H9 (cell line): Measurements from ENCODE around the gene RAB3B. TPM values are rescaled to one million over a fixed set of nuclear protein-coding genes. Genes with fewer than 3 reads are reported as not detected.

Source experiments
- DNase-seq: peaks from one replicate; pipeline ENCODE4 v3.0.0-alpha.2; 2017
- H2AFZ ChIP-seq: one replicate; pipeline ENCODE4 v1.6.1; 2013; ENCODE audit warnings: mild to moderate bottlenecking, low read length, control low read depth, moderate library complexity
- H2AK5ac ChIP-seq: 2 replicates; pipeline ENCODE4 v1.6.1; 2013; ENCODE audit warnings: low read length, control low read depth, mixed read lengths; ENCODE audit not compliant: insufficient read length
- H2BK120ac ChIP-seq: one replicate; pipeline ENCODE4 v1.6.1; 2013; ENCODE audit warnings: low read depth, mild to moderate bottlenecking, low read length, control low read depth, inconsistent platforms; ENCODE audit not compliant: poor library complexity, severe bottlenecking
- H2BK12ac ChIP-seq: 2 replicates; pipeline ENCODE4 v1.6.1; 2013; ENCODE audit warnings: low read length, control low read depth, mixed read lengths, low read depth; ENCODE audit not compliant: insufficient read length
- H2BK15ac ChIP-seq: 2 replicates; pipeline ENCODE4 v1.6.1; 2013; ENCODE audit warnings: low read depth, low read length, control low read depth
- H2BK20ac ChIP-seq: one replicate; pipeline ENCODE4 v1.6.1; 2013; ENCODE audit warnings: low read depth, mild to moderate bottlenecking, low read length, control low read depth, inconsistent platforms; ENCODE audit not compliant: poor library complexity, severe bottlenecking
- H2BK5ac ChIP-seq: 2 replicates; pipeline ENCODE4 v1.6.1; 2013; ENCODE audit warnings: low read length, control low read depth, mixed read lengths; ENCODE audit not compliant: insufficient read length
- H3K14ac ChIP-seq: 2 replicates; pipeline ENCODE4 v1.6.1; 2013; ENCODE audit warnings: low read length, control low read depth; ENCODE audit not compliant: insufficient read depth
- H3K18ac ChIP-seq: 2 replicates; pipeline ENCODE4 v1.6.1; 2013; ENCODE audit warnings: low read depth, mild to moderate bottlenecking, mixed read lengths, low read length, control low read depth; ENCODE audit not compliant: insufficient read length
- H3K23ac ChIP-seq: 2 replicates; pipeline ENCODE4 v1.6.1; 2013; ENCODE audit warnings: low read length, control low read depth, mixed read lengths, low read depth; ENCODE audit not compliant: insufficient read length
- H3K23me2 ChIP-seq: 2 replicates; pipeline ENCODE4 v1.6.1; 2013; ENCODE audit warnings: low read depth, mild to moderate bottlenecking, mixed read lengths, low read length, control low read depth; ENCODE audit not compliant: insufficient read length, poor library complexity, severe bottlenecking
- H3K27ac ChIP-seq: 2 replicates; pipeline ENCODE4 v1.5.1; 2013; ENCODE audit warnings: low read length, control low read depth, mixed read lengths, low read depth; ENCODE audit not compliant: insufficient read length
- H3K27me3 ChIP-seq: 2 replicates; pipeline ENCODE4 v1.6.1; 2013; ENCODE audit warnings: low read length, control low read depth, inconsistent platforms; ENCODE audit not compliant: insufficient read depth
- H3K4ac ChIP-seq: 2 replicates; pipeline ENCODE4 v1.6.1; 2013; ENCODE audit warnings: low read depth, mild to moderate bottlenecking, control low read depth, inconsistent platforms, low read length, moderate library complexity
- H3K4me1 ChIP-seq: 2 replicates; pipeline ENCODE4 v1.6.1; 2013; ENCODE audit warnings: low read length, control low read depth, inconsistent platforms; ENCODE audit not compliant: insufficient read depth
- H3K4me2 ChIP-seq: 2 replicates; pipeline ENCODE4 v1.6.1; 2013; ENCODE audit warnings: low read length, control low read depth, mixed read lengths; ENCODE audit not compliant: insufficient read length, insufficient read depth
- H3K56ac ChIP-seq: 2 replicates; pipeline ENCODE4 v1.6.1; 2013; ENCODE audit warnings: low read depth, mild to moderate bottlenecking, mixed read lengths, low read length, control low read depth; ENCODE audit not compliant: insufficient read length
- H3K79me1 ChIP-seq: 2 replicates; pipeline ENCODE4 v1.6.1; 2013; ENCODE audit warnings: low read depth, mild to moderate bottlenecking, moderate library complexity, low read length, control low read depth, inconsistent platforms; ENCODE audit not compliant: insufficient read depth, poor library complexity, severe bottlenecking
- H3K79me2 ChIP-seq: 2 replicates; pipeline ENCODE4 v1.6.1; 2013; ENCODE audit warnings: low read length, control low read depth, inconsistent platforms; ENCODE audit not compliant: insufficient read depth
- H3K9ac ChIP-seq: 2 replicates; pipeline ENCODE4 v1.6.1; 2013; ENCODE audit warnings: low read length, control low read depth, mixed read lengths; ENCODE audit not compliant: insufficient read length; ENCODE audit errors: extremely low read depth
- H3K9me3 ChIP-seq: one replicate; pipeline ENCODE4 v1.6.1; 2013; ENCODE audit warnings: low read depth, low read length, inconsistent platforms; ENCODE audit not compliant: control insufficient read depth
- H3T11ph ChIP-seq: one replicate; pipeline ENCODE4 v1.6.1; 2013; ENCODE audit warnings: mild to moderate bottlenecking, low read length, control low read depth, inconsistent platforms
- H4K20me1 ChIP-seq: one replicate; pipeline ENCODE4 v1.6.1; 2013; ENCODE audit not compliant: control insufficient read depth, insufficient read length, insufficient read depth
- H4K5ac ChIP-seq: 2 replicates; pipeline ENCODE4 v1.6.1; 2013; ENCODE audit warnings: low read depth, mild to moderate bottlenecking, mixed read lengths, low read length, control low read depth; ENCODE audit not compliant: insufficient read length
- H4K8ac ChIP-seq: replicated peaks from 2 replicates; pipeline ENCODE4 v1.6.1; 2013; ENCODE audit warnings: low read length, control low read depth, mixed read lengths, low read depth; ENCODE audit not compliant: insufficient read length
- H4K91ac ChIP-seq: 2 replicates; pipeline ENCODE4 v1.6.1; 2013; ENCODE audit warnings: low read depth, mild to moderate bottlenecking, moderate library complexity, mixed read lengths, low read length, control low read depth; ENCODE audit not compliant: insufficient read length
- H3K27ac Mint-ChIP-seq, 3 experiments: 2 replicates in 2 of 3; 3 replicates in 1 of 3; pipeline ENCODE4 v1.8.0; 2020 to 2021; ENCODE audit warnings: mixed read lengths in 3 of 3, mild to moderate bottlenecking in 1 of 3, moderate library complexity in 1 of 3
- H3K27me3 Mint-ChIP-seq: 2 replicates; pipeline ENCODE4 v1.8.0; 2021; ENCODE audit warnings: low read depth, mild to moderate bottlenecking, moderate library complexity, mixed read lengths
- H3K36me3 Mint-ChIP-seq, 3 experiments: 2 replicates in 2 of 3; 3 replicates in 1 of 3; pipeline ENCODE4 v1.8.0; 2020 to 2021; ENCODE audit warnings: low read depth in 3 of 3, mixed read lengths in 3 of 3; ENCODE audit not compliant: insufficient read depth in 1 of 3
- H3K4me1 Mint-ChIP-seq, 2 experiments: 2 replicates each; pipeline ENCODE4 v1.8.0; 2020; ENCODE audit warnings: mixed read lengths in 2 of 2
- H3K4me3 Mint-ChIP-seq, 2 experiments: 2 replicates in 1 of 2; 3 replicates in 1 of 2; pipeline ENCODE4 v1.8.0; 2020 to 2021; ENCODE audit warnings: mild to moderate bottlenecking in 2 of 2, mixed read lengths in 2 of 2, moderate library complexity in 1 of 2
- H3K9me3 Mint-ChIP-seq, 2 experiments: 2 replicates in 1 of 2; 3 replicates in 1 of 2; pipeline ENCODE4 v1.8.0; 2020; ENCODE audit warnings: mild to moderate bottlenecking in 2 of 2, mixed read lengths in 2 of 2, moderate library complexity in 1 of 2
- WGBS: extraction: QIAGEN DNeasy Blood & Tissue Kit; methylation state at CpG from one replicate; pipeline ENCODE4 v1.1.7; 2013; ENCODE audit warnings: missing lambda C conversion rate, low lambda C conversion rate, mixed read lengths; ENCODE audit not compliant: insufficient read length; ENCODE audit errors: extremely low coverage; 5-methylcytosine and 5-hydroxymethylcytosine counted together
- total RNA-seq: library from RNA; stranded (reverse); gene quantifications from 2 replicates; pipeline ENCODE4 v1.2.1, GENCODE V29; 2021
- TF ChIP-seq, protein P1 (sequence below): fragments of 200-600 bp; sonication (generic); conservative IDR thresholded peaks from 3 replicates; pipeline ENCODE4 v1.8.0; 2021; ENCODE audit warnings: antibody characterized with exemption, mild to moderate bottlenecking

Gene RAB3B
- total RNA-seq, 1 experiment from 2014 or later, result 30.6 TPM

DNA sequence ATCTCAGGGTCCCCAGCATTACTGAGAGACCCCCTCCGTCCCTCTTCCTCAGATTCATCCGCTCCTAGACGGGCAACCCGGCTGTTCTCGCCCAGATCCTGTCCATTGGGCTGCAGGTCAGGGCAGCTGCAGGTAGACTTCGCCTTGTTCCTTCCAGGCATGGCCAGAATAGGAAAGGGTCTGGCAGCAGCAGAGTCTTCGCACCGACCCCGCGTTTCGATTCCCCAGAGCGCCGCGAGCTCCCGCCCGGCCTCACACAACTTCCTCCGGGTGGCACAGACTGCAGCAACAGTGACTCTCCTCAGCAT, 112.2 kb downstream of the RAB3B start:
- H3K79me1 ChIP-seq, result no peaks in the 10 kb centered on the region
- peak overlapping the region; percentile 9 for H4K91ac ChIP-seq
- no peak overlapping the region for H2BK15ac ChIP-seq
- H3K9me3 ChIP-seq, result no peaks in the 10 kb centered on the region
- Mint-ChIP-seq H3K27me3 (peaks cover 19% of the 10 kb centered on the region), H3K9me3 (no peaks in the 10 kb centered on the region), H3K27ac (no peak overlapping the region), H3K4me1 (peaks cover 14 to 21% of the 10 kb centered on the region in 2 experiments), H3K36me3 (peaks cover 0 to 3% (median 2%) of the 10 kb centered on the region in 3 experiments; a peak in 5 of 7 replicates), H3K4me3 (no peak overlapping the region)
- peak overlapping the region; percentile 18 for H4K5ac ChIP-seq
- peak overlapping the region; percentile 94 for H3K18ac ChIP-seq
- no peaks in the 10 kb centered on the region for H3K27me3 ChIP-seq
- peaks cover 29% of the 10 kb centered on the region; the same call in 1 of the 2 replicates for H3K79me2 ChIP-seq
- no peak overlapping the region for H4K8ac ChIP-seq
- TF ChIP-seq, protein P1, sequence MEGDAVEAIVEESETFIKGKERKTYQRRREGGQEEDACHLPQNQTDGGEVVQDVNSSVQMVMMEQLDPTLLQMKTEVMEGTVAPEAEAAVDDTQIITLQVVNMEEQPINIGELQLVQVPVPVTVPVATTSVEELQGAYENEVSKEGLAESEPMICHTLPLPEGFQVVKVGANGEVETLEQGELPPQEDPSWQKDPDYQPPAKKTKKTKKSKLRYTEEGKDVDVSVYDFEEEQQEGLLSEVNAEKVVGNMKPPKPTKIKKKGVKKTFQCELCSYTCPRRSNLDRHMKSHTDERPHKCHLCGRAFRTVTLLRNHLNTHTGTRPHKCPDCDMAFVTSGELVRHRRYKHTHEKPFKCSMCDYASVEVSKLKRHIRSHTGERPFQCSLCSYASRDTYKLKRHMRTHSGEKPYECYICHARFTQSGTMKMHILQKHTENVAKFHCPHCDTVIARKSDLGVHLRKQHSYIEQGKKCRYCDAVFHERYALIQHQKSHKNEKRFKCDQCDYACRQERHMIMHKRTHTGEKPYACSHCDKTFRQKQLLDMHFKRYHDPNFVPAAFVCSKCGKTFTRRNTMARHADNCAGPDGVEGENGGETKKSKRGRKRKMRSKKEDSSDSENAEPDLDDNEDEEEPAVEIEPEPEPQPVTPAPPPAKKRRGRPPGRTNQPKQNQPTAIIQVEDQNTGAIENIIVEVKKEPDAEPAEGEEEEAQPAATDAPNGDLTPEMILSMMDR, result no peak
- H3K23ac ChIP-seq, result no peak overlapping the region
- no peak for DNase-seq
- H2BK12ac ChIP-seq, result no peak overlapping the region
- H2AK5ac ChIP-seq, result no peak overlapping the region
- peak overlapping the region; percentile 96 for H3K14ac ChIP-seq
- no CpG with 5 or more reads among the region's 17 CpGs for WGBS
- H3K9ac ChIP-seq, result peak overlapping the region; percentile 95
- peak overlapping the region; percentile 90 for H2BK5ac ChIP-seq
- H3K4me2 ChIP-seq, result peak overlapping the region; percentile 91
- H3T11ph ChIP-seq, result no peak overlapping the region
- H3K4ac ChIP-seq, result no peak overlapping the region
- H3K27ac ChIP-seq, result peak overlapping the region; percentile 85
- no peak overlapping the region for H2BK20ac ChIP-seq
- H4K20me1 ChIP-seq, result no peaks in the 10 kb centered on the region
- H2AFZ ChIP-seq, result no peak overlapping the region
- peak overlapping the region; percentile 3 for H2BK120ac ChIP-seq
- peaks cover 2% of the 10 kb centered on the region; the same call in 1 of the 2 replicates for H3K4me1 ChIP-seq
- no peak overlapping the region for H3K56ac ChIP-seq
- H3K23me2 ChIP-seq, result peaks cover 7% of the 10 kb centered on the region
